ENCODE measurements around the gene EVC2.

- TF ChIP-seq CTCF (conservative IDR thresholded peaks at IDR 0.05; ENCODE audit: low read length) (no peak), EZH2phosphoT487 (IDR thresholded peaks at IDR 0.05; ENCODE audit: borderline replicate concordance, low read depth, low read length) (no peak)
Measured at GRCh38 chr4:5749568-5749967, 41.2 kb upstream of the EVC2 start.
